ENCODE data around the gene WIZ. TPM values are rescaled to one million over a fixed set of nuclear protein-coding genes. Genes with fewer than 3 reads are reported as not detected.

The WIZ gene
- total RNA-seq, 1 experiment from 2014 or later = 46.4 TPM

GRCh38 chr19:15419413-15420025 is 30.2 kb downstream of the WIZ start:
- BruUV-seq (replicated peaks) = no TSS peak
- H3K4me3 Mint-ChIP-seq (ENCODE audit: unreplicated experiment) = peak overlapping the region; percentile 95
- no peaks in the 10 kb centered on the region for H3K9me3 Mint-ChIP-seq (ENCODE audit: unreplicated experiment)
- H3K4me1 Mint-ChIP-seq (ENCODE audit: insufficient read depth, unreplicated experiment) = peaks cover 19% of the 10 kb centered on the region
- CTCF ChIA-PET = interaction anchor here (0.6 to 3.5 kb wide), 17 partner anchors 10 to 646 kb away, joined by 3 to 30 read pairs (median 4); no protein-coding TSS in a partner anchor
- no peak for DNase-seq (ENCODE audit: unreplicated experiment)
- intact Hi-C loops (cut with micrococcal nuclease) = loop anchor here (1.0 to 5.0 kb wide), 3 partner anchors 41 to 242 kb away; partner anchors contain the start of gene AKAP8
- peak overlapping the region; percentile 97 for H3K27ac Mint-ChIP-seq (ENCODE audit: low read depth, unreplicated experiment)
- no peak for TF ChIP-seq CTCF (IDR thresholded peaks at IDR 0.05; ENCODE audit: unreplicated experiment)
- no peaks in the 10 kb centered on the region for H3K27me3 Mint-ChIP-seq (ENCODE audit: insufficient read depth, unreplicated experiment)
- H3K36me3 Mint-ChIP-seq (ENCODE audit: insufficient read depth, unreplicated experiment) = peaks cover 59% of the 10 kb centered on the region
- POLR2A ChIA-PET = interaction anchor here (0.5 to 6.2 kb wide), 26 partner anchors 8 to 644 kb away, joined by 3 to 108 read pairs (median 4); partner anchors contain the start of gene AKAP8

GRCh38 chr19:15418579-15419412 is 31.0 kb downstream of the WIZ start, which contains the start of gene AKAP8L:
Gene AKAP8L, minus strand, starts transcription at chr19:15418988. Its CDS starts 65 bp downstream, at chr19:15418923.
- intact Hi-C loops (cut with micrococcal nuclease) = loop anchor here (1.0 to 5.0 kb wide), 3 partner anchors 40 to 241 kb away; partner anchors contain the start of gene AKAP8
- POLR2A ChIA-PET = interaction anchor here (0.6 to 6.2 kb wide), 25 partner anchors 9 to 326 kb away, joined by 3 to 108 read pairs (median 4); partner anchors contain the start of gene AKAP8
- BruUV-seq (replicated peaks) = no TSS peak

GRCh38 chr19:15418231-15418578 is 31.6 kb downstream of the WIZ start:
- Mint-ChIP-seq H3K4me3 (ENCODE audit: unreplicated experiment) (peak overlapping the region; percentile 95), H3K27ac (ENCODE audit: low read depth, unreplicated experiment) (peak overlapping the region; percentile 97), H3K36me3 (ENCODE audit: insufficient read depth, unreplicated experiment) (peaks cover 60% of the 10 kb centered on the region), H3K9me3 (ENCODE audit: unreplicated experiment) (no peaks in the 10 kb centered on the region), H3K27me3 (ENCODE audit: insufficient read depth, unreplicated experiment) (no peaks in the 10 kb centered on the region), H3K4me1 (ENCODE audit: insufficient read depth, unreplicated experiment) (peaks cover 19% of the 10 kb centered on the region)
- peak; percentile 43 for DNase-seq (ENCODE audit: unreplicated experiment)
- ChIA-PET CTCF (interaction anchor here (1.0 to 3.5 kb wide), 9 partner anchors 11 to 242 kb away, joined by 3 to 30 read pairs (median 5); no protein-coding TSS in a partner anchor), POLR2A (interaction anchor here (0.6 to 6.2 kb wide), 12 partner anchors 9 to 218 kb away, joined by 3 to 108 read pairs (median 6); partner anchors contain the start of gene AKAP8)
- intact Hi-C loops (cut with micrococcal nuclease) = loop anchor here (2.0 to 5.0 kb wide), 2 partner anchors 39 to 241 kb away; partner anchors contain the start of gene AKAP8
- BruUV-seq (replicated peaks) = TSS peak; percentile 30
- no peak for TF ChIP-seq CTCF (IDR thresholded peaks at IDR 0.05; ENCODE audit: unreplicated experiment)

More at GRCh38 chr19:15418579-15419412, 31.0 kb downstream of the WIZ start, which contains the start of gene AKAP8L:
- Mint-ChIP-seq H3K4me3 (ENCODE audit: unreplicated experiment) (peak within 1 kb of the TSS; percentile 95), H3K27me3 (ENCODE audit: insufficient read depth, unreplicated experiment) (no peaks in the 10 kb centered on the region), H3K9me3 (ENCODE audit: unreplicated experiment) (no peaks in the 10 kb centered on the region), H3K4me1 (ENCODE audit: insufficient read depth, unreplicated experiment) (peaks cover 19% of the 10 kb centered on the region), H3K27ac (ENCODE audit: low read depth, unreplicated experiment) (peak within 1 kb of the TSS; percentile 97), H3K36me3 (ENCODE audit: insufficient read depth, unreplicated experiment) (peaks cover 62% of the 10 kb centered on the region)
- DNase-seq (ENCODE audit: unreplicated experiment) = peak; percentile 100
- TF ChIP-seq CTCF (IDR thresholded peaks at IDR 0.05; ENCODE audit: unreplicated experiment) = peak; percentile 43
- CTCF ChIA-PET = interaction anchor here (0.6 to 3.5 kb wide), 17 partner anchors 10 to 647 kb away, joined by 3 to 30 read pairs (median 4); no protein-coding TSS in a partner anchor
